GM18868 (cell line): Measurements from ENCODE around the gene CCDC24.

Experiments
- ATAC-seq: cut with Tn5 transposase; IDR thresholded peaks from one replicate; pipeline ENCODE4 v1.9.1; 2021; ENCODE audit warnings: mild to moderate bottlenecking, moderate library complexity; ENCODE audit not compliant: unreplicated experiment

The CCDC24 gene

GRCh38 chr1:43979528-43980254 lies 11.7 kb upstream of the CCDC24 start:
- ATAC-seq: no peak

GRCh38 chr1:43980255-43981134 lies 10.9 kb upstream of the CCDC24 start:
- ATAC-seq: no peak

GRCh38 chr1:43981135-43981491 lies 10.3 kb upstream of the CCDC24 start:
- ATAC-seq: no peak

GRCh38 chr1:43981636-43982035 lies 9.8 kb upstream of the CCDC24 start:
- ATAC-seq: no peak

GRCh38 chr1:43982241-43982640 lies 9.2 kb upstream of the CCDC24 start:
- no peak for ATAC-seq

GRCh38 chr1:43982808-43983207 lies 8.6 kb upstream of the CCDC24 start:
- ATAC-seq: no peak

GRCh38 chr1:43983253-43983899 lies 8.0 kb upstream of the CCDC24 start:
- no peak for ATAC-seq

- ATAC-seq: no peak
These were observed 6.5 kb upstream of the CCDC24 start for GRCh38 chr1:43984855-43985254.

- ATAC-seq: no peak
These were observed 5.3 kb upstream of the CCDC24 start for GRCh38 chr1:43985984-43986595.

GRCh38 chr1:43986712-43987111 lies 4.7 kb upstream of the CCDC24 start:
- no peak for ATAC-seq

- no peak for ATAC-seq
These were observed 4.1 kb upstream of the CCDC24 start for GRCh38 chr1:43987159-43987902.

GRCh38 chr1:43990271-43991199 lies 864 bp upstream of the CCDC24 start:
- ATAC-seq: no peak

- no peak for ATAC-seq
These were observed 261 bp upstream of the CCDC24 start for GRCh38 chr1:43991200-43991475.

- no peak for ATAC-seq
These were observed 1.0 kb downstream of the CCDC24 start for GRCh38 chr1:43992232-43992995.

- ATAC-seq: no peak
These were observed 2.0 kb downstream of the CCDC24 start for GRCh38 chr1:43993206-43993914.

- ATAC-seq: no peak
These were observed 2.7 kb downstream of the CCDC24 start for GRCh38 chr1:43994071-43994470.

- ATAC-seq: no peak
These were observed 3.7 kb downstream of the CCDC24 start for GRCh38 chr1:43994794-43995790.
